Neural cell (in vitro differentiated cells): ENCODE results near the gene CELF4. TPM values are rescaled to one million over a fixed set of nuclear protein-coding genes. Genes with fewer than 3 reads are reported as not detected.

ENCODE experiments used
- H2AFZ ChIP-seq: fragments of 200-600, 300-800 bp; sonication (generic), shearing (Covaris generic); 2 replicates; pipeline ENCODE4 v1.6.0; 2014; ENCODE audit warnings: low read depth, mild to moderate bottlenecking, antibody characterized with exemption, low read length, moderate library complexity
- H3F3A ChIP-seq: fragments of 200-600 bp; shearing (Covaris generic); 2 replicates; pipeline ENCODE4 v1.6.1; 2016; ENCODE audit warnings: mild to moderate bottlenecking, moderate library complexity, mixed read lengths, antibody characterized with exemption, low read length; ENCODE audit not compliant: insufficient read depth, poor library complexity, severe bottlenecking
- H3K27ac ChIP-seq: fragments of 200-600, 300-800 bp; sonication (generic), shearing (Covaris generic); 2 replicates; pipeline ENCODE4 v1.5.1; 2014; ENCODE audit warnings: mild to moderate bottlenecking, low read length, moderate library complexity
- H3K27me3 ChIP-seq: fragments of 300-800, 200-600 bp; sonication (generic), shearing (Covaris generic); 2 replicates; pipeline ENCODE4 v1.6.0; 2014; ENCODE audit warnings: mild to moderate bottlenecking, low read depth, low read length, moderate library complexity; ENCODE audit not compliant: insufficient read depth
- H3K36me3 ChIP-seq: fragments of 300-800, 200-600 bp; sonication (generic), shearing (Covaris generic); 2 replicates; pipeline ENCODE4 v1.5.1; 2014; ENCODE audit warnings: mild to moderate bottlenecking, antibody characterized with exemption, low read length, moderate library complexity; ENCODE audit not compliant: insufficient read depth
- H3K4me2 ChIP-seq: fragments of 300-800, 200-600 bp; sonication (generic), shearing (Covaris generic); 2 replicates; pipeline ENCODE4 v1.6.0; 2014; ENCODE audit warnings: mild to moderate bottlenecking, low read length
- H3K4me3 ChIP-seq: fragments of 300-800, 200-600 bp; sonication (generic), shearing (Covaris generic); 2 replicates; pipeline ENCODE4 v1.5.1; 2014; ENCODE audit warnings: mild to moderate bottlenecking, low read length, moderate library complexity
- H3K79me2 ChIP-seq: fragments of 200-600 bp; shearing (Covaris generic); replicated peaks from 2 replicates; pipeline ENCODE4 v1.6.0; 2014; ENCODE audit warnings: mild to moderate bottlenecking, low read length, moderate library complexity; ENCODE audit not compliant: insufficient read depth
- H3K9ac ChIP-seq: fragments of 300-800, 200-600 bp; sonication (generic), shearing (Covaris generic); 2 replicates; pipeline ENCODE4 v1.6.1; 2016; ENCODE audit warnings: mild to moderate bottlenecking, low read length, mixed read lengths
- H3K9me2 ChIP-seq: fragments of 200-600 bp; shearing (Covaris generic); 2 replicates; pipeline ENCODE4 v1.6.1; 2016; ENCODE audit warnings: mild to moderate bottlenecking, low read length, mixed read lengths; ENCODE audit not compliant: insufficient read depth
- H3K9me3 ChIP-seq: fragments of 200-600, 300-800 bp; sonication (generic), shearing (Covaris generic); 2 replicates; pipeline ENCODE4 v1.6.1; 2016; ENCODE audit warnings: mild to moderate bottlenecking, mixed run types, low read length, moderate library complexity, mixed read lengths
- H4K20me1 ChIP-seq: fragments of 200-600 bp; shearing (Covaris generic); 2 replicates; pipeline ENCODE4 v1.6.1; 2016; ENCODE audit warnings: mild to moderate bottlenecking, mixed run types; ENCODE audit not compliant: insufficient read depth
- CTCF ChIP-seq: fragments of 450-650 bp; IDR thresholded peaks from 2 replicates; pipeline ENCODE4 v1.5.1; 2014; ENCODE audit warnings: antibody characterized with exemption, mild to moderate bottlenecking, moderate library complexity; ENCODE audit not compliant: poor library complexity, severe bottlenecking
- EP300 ChIP-seq: fragments of 450-650 bp; conservative IDR thresholded peaks from 2 replicates; pipeline ENCODE4 v1.6.1; 2014; ENCODE audit warnings: antibody characterized with exemption, mild to moderate bottlenecking, moderate library complexity; ENCODE audit not compliant: poor library complexity, severe bottlenecking
- POLR2AphosphoS5 ChIP-seq: IDR thresholded peaks from 2 replicates; pipeline ENCODE4 v1.6.1; 2012
- RAD21 ChIP-seq: fragments of 450-650 bp; conservative IDR thresholded peaks from 2 replicates; pipeline ENCODE4 v1.6.1; 2014; ENCODE audit warnings: antibody characterized with exemption, mild to moderate bottlenecking, moderate library complexity
- REST ChIP-seq: IDR thresholded peaks from 2 replicates; pipeline ENCODE4 v1.6.1; 2012; ENCODE audit warnings: borderline replicate concordance
- SMC3 ChIP-seq: fragments of 450-650 bp; conservative IDR thresholded peaks from 2 replicates; pipeline ENCODE4 v1.6.1; 2014; ENCODE audit warnings: antibody characterized with exemption, mild to moderate bottlenecking, moderate library complexity; ENCODE audit not compliant: poor library complexity
- TAF1 ChIP-seq: IDR thresholded peaks from 2 replicates; pipeline ENCODE4 v1.6.1; 2012; ENCODE audit warnings: low read depth
- polyA plus RNA-seq: library from polyadenylated mRNA; depleted of rRNA; stranded (reverse); fragments of >200 nt; gene quantifications from 2 replicates; pipeline ENCODE4 v1.2.3, GENCODE V29; 2014

CELF4 gene
- polyA plus RNA-seq, 1 donor from 2014 or later, result 191 TPM

GRCh38 chr18:37258819-37259218, 306.8 kb downstream of the CELF4 start:
- H3K27ac ChIP-seq, result no peak overlapping the region
- H3K9me2 ChIP-seq, result no peaks in the 10 kb centered on the region
- peaks cover 5% of the 10 kb centered on the region for H3K36me3 ChIP-seq
- TF ChIP-seq RAD21 (no peak), TAF1 (no peak), CTCF (no peak), EP300 (no peak), REST (no peak), SMC3 (no peak)
- H3K79me2 ChIP-seq, result no peaks in the 10 kb centered on the region
- H3K4me3 ChIP-seq, result no peak overlapping the region
- H3F3A ChIP-seq, result no peaks in the 10 kb centered on the region
- H3K4me2 ChIP-seq, result no peak overlapping the region
- H4K20me1 ChIP-seq, result no peaks in the 10 kb centered on the region
- H3K9ac ChIP-seq, result no peak overlapping the region
- peaks cover 6% of the 10 kb centered on the region for H3K27me3 ChIP-seq
- no peaks in the 10 kb centered on the region for H3K9me3 ChIP-seq
- H2AFZ ChIP-seq, result no peak overlapping the region

GRCh38 chr18:37258131-37258530, 307.5 kb downstream of the CELF4 start:
- no peak overlapping the region for H3K27ac ChIP-seq
- H3K4me3 ChIP-seq, result no peak overlapping the region
- no peaks in the 10 kb centered on the region for H3K9me3 ChIP-seq
- H3K9me2 ChIP-seq, result no peaks in the 10 kb centered on the region
- no peak overlapping the region for H2AFZ ChIP-seq
- no peak overlapping the region for H3K4me2 ChIP-seq
- no peaks in the 10 kb centered on the region for H3K36me3 ChIP-seq
- peaks cover 6% of the 10 kb centered on the region for H3K27me3 ChIP-seq
- H3K9ac ChIP-seq, result no peak overlapping the region
- no peaks in the 10 kb centered on the region for H4K20me1 ChIP-seq
- no peaks in the 10 kb centered on the region for H3K79me2 ChIP-seq
- no peak for TF ChIP-seq SMC3
- H3F3A ChIP-seq, result no peaks in the 10 kb centered on the region

GRCh38 chr18:37254973-37255372, 310.6 kb downstream of the CELF4 start:
- TF ChIP-seq SMC3 (no peak), POLR2AphosphoS5 (no peak)
- Histone ChIP-seq H3K4me2 (no peak overlapping the region), H3K4me3 (no peak overlapping the region), H3K79me2 (no peaks in the 10 kb centered on the region), H2AFZ (no peak overlapping the region), H4K20me1 (no peaks in the 10 kb centered on the region), H3K27ac (no peak overlapping the region), H3K27me3 (peaks cover 6% of the 10 kb centered on the region), H3K36me3 (no peaks in the 10 kb centered on the region), H3K9me3 (no peaks in the 10 kb centered on the region), H3F3A (no peaks in the 10 kb centered on the region), H3K9me2 (no peaks in the 10 kb centered on the region), H3K9ac (no peak overlapping the region)
